GM12891 (cell line): ENCODE measurements around the gene ATPAF2.

Experiments used
- DNase-seq: peaks from one replicate; pipeline ENCODE4 v3.0.0; 2011; ENCODE audit warnings: low spot score; ENCODE audit not compliant: insufficient read length
- FAIRE-seq: peaks from 2 replicates; lab custom pipeline; 2011; peaks lifted over from hg19 to GRCh38; lab: Jason Lieb, UNC
- PAX5 ChIP-seq: IDR thresholded peaks from 2 replicates; pipeline ENCODE4 v1.6.1; 2011; ENCODE audit warnings: low read length, moderate library complexity, mild to moderate bottlenecking; ENCODE audit not compliant: insufficient read depth, severe bottlenecking
- POLR2A ChIP-seq: IDR thresholded peaks from 2 replicates; pipeline ENCODE4 v1.6.1; 2011; ENCODE audit warnings: low read depth, low read length, control low read depth
- POLR2AphosphoS5 ChIP-seq: IDR thresholded peaks from 2 replicates; pipeline ENCODE4 v1.6.1; 2011; ENCODE audit warnings: low read depth, low read length, control low read depth
- POU2F2 ChIP-seq: IDR thresholded peaks from 2 replicates; pipeline ENCODE4 v1.6.1; 2011; ENCODE audit warnings: low read depth, mild to moderate bottlenecking, control low read depth, low read length, moderate library complexity
- SPI1 ChIP-seq: IDR thresholded peaks from 2 replicates; pipeline ENCODE4 v1.6.1; 2011; ENCODE audit warnings: low read depth, low read length, control low read depth
- TAF1 ChIP-seq: IDR thresholded peaks from 2 replicates; pipeline ENCODE4 v1.6.1; 2011; ENCODE audit warnings: low read depth, low read length, control low read depth

ATPAF2 gene

GRCh38 chr17:18025241-18025944, 13.6 kb downstream of the ATPAF2 start:
- DNase-seq (no peak), FAIRE-seq (peak; percentile 88)
- no peak for TF ChIP-seq PAX5
- TF ChIP-seq POLR2AphosphoS5: no peak
- no peak for TF ChIP-seq POLR2A
- no peak for TF ChIP-seq SPI1
- no peak for TF ChIP-seq TAF1
- TF ChIP-seq POU2F2: no peak

- no peak for FAIRE-seq
- no peak for DNase-seq
- no peak for TF ChIP-seq POLR2AphosphoS5
- no peak for TF ChIP-seq POU2F2
- TF ChIP-seq POLR2A: no peak
- no peak for TF ChIP-seq PAX5
- TF ChIP-seq SPI1: no peak
- no peak for TF ChIP-seq TAF1
Observed at GRCh38 chr17:18021372-18021771, 17.6 kb downstream of the ATPAF2 start.

- TF ChIP-seq SPI1 (no peak), TAF1 (no peak)
- FAIRE-seq: no peak
Observed at GRCh38 chr17:18020971-18021370, 18.0 kb downstream of the ATPAF2 start.

GRCh38 chr17:18019838-18020154, 19.2 kb downstream of the ATPAF2 start:
- DNase-seq: no peak
- FAIRE-seq: no peak
- no peak for TF ChIP-seq POLR2A
- TF ChIP-seq POLR2AphosphoS5: no peak
- no peak for TF ChIP-seq POU2F2
- TF ChIP-seq SPI1: no peak
- no peak for TF ChIP-seq TAF1
- TF ChIP-seq PAX5: no peak

More at GRCh38 chr17:18020971-18021370, 18.0 kb downstream of the ATPAF2 start:
- no peak for DNase-seq

GRCh38 chr17:18018411-18018921, 20.5 kb downstream of the ATPAF2 start:
- no peak for FAIRE-seq
- TF ChIP-seq PAX5 (no peak), POLR2A (no peak), POLR2AphosphoS5 (no peak), SPI1 (no peak), POU2F2 (no peak), TAF1 (no peak)
- DNase-seq: no peak

GRCh38 chr17:18017958-18018357, 21.0 kb downstream of the ATPAF2 start:
- no peak for DNase-seq
- no peak for TF ChIP-seq TAF1
- no peak for TF ChIP-seq SPI1
- TF ChIP-seq POLR2AphosphoS5: no peak
- TF ChIP-seq POLR2A: no peak
- no peak for TF ChIP-seq POU2F2
- TF ChIP-seq PAX5: no peak
- FAIRE-seq: no peak

- DNase-seq (no peak), FAIRE-seq (no peak)
- TF ChIP-seq PAX5 (no peak), TAF1 (no peak), SPI1 (no peak), POU2F2 (no peak), POLR2AphosphoS5 (no peak), POLR2A (no peak)
Observed at GRCh38 chr17:18016426-18016825, 22.5 kb downstream of the ATPAF2 start.

- FAIRE-seq (no peak), DNase-seq (no peak)
- TF ChIP-seq SPI1 (no peak), PAX5 (no peak), POLR2AphosphoS5 (no peak), TAF1 (no peak), POLR2A (no peak), POU2F2 (no peak)
Observed at GRCh38 chr17:18015593-18015992, 23.4 kb downstream of the ATPAF2 start.

GRCh38 chr17:18014006-18014405, 25.0 kb downstream of the ATPAF2 start:
- TF ChIP-seq TAF1 (no peak), SPI1 (no peak), POLR2AphosphoS5 (no peak), POU2F2 (no peak), PAX5 (no peak), POLR2A (no peak)
- DNase-seq: no peak
- FAIRE-seq: no peak

- FAIRE-seq: no peak
- no peak for DNase-seq
- no peak for TF ChIP-seq SPI1
- no peak for TF ChIP-seq PAX5
- TF ChIP-seq TAF1: no peak
Observed at GRCh38 chr17:18011286-18011685, 27.7 kb downstream of the ATPAF2 start.
